ENCODE measurements around the gene CCNC.

The CCNC gene

GRCh38 chr6:99548706-99549105 lies 19.8 kb downstream of the CCNC start:
- TF ChIP-seq CTCF (IDR thresholded peaks at IDR 0.05; ENCODE audit: extremely low read depth, insufficient read depth, missing control alignments), result no peak
- DNase-seq (ENCODE audit: low spot score), result no peak
- in situ Hi-C loops (cut with MboI; ENCODE audit: low pct_unique_long_range_greater_than_20kb, low sequenced_read_pairs, unreplicated experiment), result no loop called here

GRCh38 chr6:99547526-99547925 lies 20.9 kb downstream of the CCNC start:
- no peak for DNase-seq (ENCODE audit: low spot score)
- in situ Hi-C loops (cut with MboI; ENCODE audit: low pct_unique_long_range_greater_than_20kb, low sequenced_read_pairs, unreplicated experiment), result no loop called here

GRCh38 chr6:99545442-99545841 lies 23.0 kb downstream of the CCNC start:
- TF ChIP-seq CTCF (IDR thresholded peaks at IDR 0.05; ENCODE audit: extremely low read depth, insufficient read depth, missing control alignments), result no peak
- in situ Hi-C loops (cut with MboI; ENCODE audit: low pct_unique_long_range_greater_than_20kb, low sequenced_read_pairs, unreplicated experiment), result no loop called here
- DNase-seq (ENCODE audit: low spot score), result no peak

More at GRCh38 chr6:99547526-99547925, 20.9 kb downstream of the CCNC start:
- TF ChIP-seq CTCF (IDR thresholded peaks at IDR 0.05; ENCODE audit: extremely low read depth, insufficient read depth, missing control alignments), result no peak

- TF ChIP-seq CTCF (IDR thresholded peaks at IDR 0.05; ENCODE audit: extremely low read depth, insufficient read depth, missing control alignments), result no peak
- no peak for DNase-seq (ENCODE audit: low spot score)
- in situ Hi-C loops (cut with MboI; ENCODE audit: low pct_unique_long_range_greater_than_20kb, low sequenced_read_pairs, unreplicated experiment), result no loop called here
These were observed 24.5 kb downstream of the CCNC start for GRCh38 chr6:99543968-99544367.

- no peak for DNase-seq (ENCODE audit: low spot score)
- no peak for TF ChIP-seq CTCF (IDR thresholded peaks at IDR 0.05; ENCODE audit: extremely low read depth, insufficient read depth, missing control alignments)
- in situ Hi-C loops (cut with MboI; ENCODE audit: low pct_unique_long_range_greater_than_20kb, low sequenced_read_pairs, unreplicated experiment), result no loop called here
These were observed 37.8 kb downstream of the CCNC start for GRCh38 chr6:99530627-99531026.

- no peak for DNase-seq (ENCODE audit: low spot score)
- TF ChIP-seq CTCF (IDR thresholded peaks at IDR 0.05; ENCODE audit: extremely low read depth, insufficient read depth, missing control alignments), result no peak
- in situ Hi-C loops (cut with MboI; ENCODE audit: low pct_unique_long_range_greater_than_20kb, low sequenced_read_pairs, unreplicated experiment), result no loop called here
These were observed 45.9 kb downstream of the CCNC start for GRCh38 chr6:99522531-99522930.

GRCh38 chr6:99521633-99522151 lies 46.8 kb downstream of the CCNC start:
- in situ Hi-C loops (cut with MboI; ENCODE audit: low pct_unique_long_range_greater_than_20kb, low sequenced_read_pairs, unreplicated experiment), result no loop called here
- no peak for DNase-seq (ENCODE audit: low spot score)

More at GRCh38 chr6:99521633-99522151, 46.8 kb downstream of the CCNC start:
- TF ChIP-seq CTCF (IDR thresholded peaks at IDR 0.05; ENCODE audit: extremely low read depth, insufficient read depth, missing control alignments), result no peak

All from GM13977 (cell line).